Astrocyte of the cerebellum (primary cell): ENCODE data around the gene LGALS9.
A peak's percentile ranks its signal among the peaks of the same experiment; 100 is the strongest.
"Not testable (repeated sequence)": the region's sequence is repeated elsewhere in the genome, so short reads cannot be mapped to it uniquely, and the experiment has no call there.

ENCODE experiments used
- DNase-seq: peaks from one replicate; pipeline ENCODE4 v3.0.0-alpha.2; 2011; ENCODE audit warnings: low read depth
- H3K4me3 ChIP-seq: 2 replicates; pipeline ENCODE4 v1.5.1; 2011; ENCODE audit warnings: mild to moderate bottlenecking, low read depth, low read length, moderate library complexity
- CTCF ChIP-seq: IDR thresholded peaks from 2 replicates; pipeline ENCODE4 v1.5.1; 2012; ENCODE audit warnings: low read length, low read depth, moderate library complexity, mild to moderate bottlenecking; ENCODE audit errors: missing control alignments
- in situ Hi-C: cut with HindIII; loops from 2 replicates; pipeline ENCODE4 v1.10.0; 2017; ENCODE audit warnings: low sequenced_read_pairs

The LGALS9 gene

GRCh38 chr17:27651411-27652345, 20.7 kb downstream of the LGALS9 start:
- in situ Hi-C loops: no loop called here
- no peak overlapping the region for H3K4me3 ChIP-seq
- DNase-seq: peak; percentile 8
- TF ChIP-seq CTCF: peak; percentile 77

GRCh38 chr17:27653449-27653971, 22.5 kb downstream of the LGALS9 start:
- H3K4me3 ChIP-seq, in situ Hi-C loops, DNase-seq: not testable (repeated sequence)

- H3K4me3 ChIP-seq: no peak overlapping the region
- TF ChIP-seq CTCF: no peak
- no peak for DNase-seq
- in situ Hi-C loops: no loop called here
These were observed 23.1 kb downstream of the LGALS9 start for GRCh38 chr17:27654136-27654535.

- in situ Hi-C loops: no loop called here
- peak; percentile 88 for TF ChIP-seq CTCF
- no peak overlapping the region for H3K4me3 ChIP-seq
- peak; percentile 27 for DNase-seq
These were observed 23.9 kb downstream of the LGALS9 start for GRCh38 chr17:27654654-27655524.

- H3K4me3 ChIP-seq, in situ Hi-C loops, DNase-seq: not testable (repeated sequence)
These were observed 24.6 kb downstream of the LGALS9 start for GRCh38 chr17:27655525-27656111.

- in situ Hi-C loops, DNase-seq: not testable (repeated sequence)
These were observed 25.6 kb downstream of the LGALS9 start for GRCh38 chr17:27656620-27657019.

GRCh38 chr17:27657620-27658019, 26.6 kb downstream of the LGALS9 start:
- DNase-seq: no peak
- in situ Hi-C loops: no loop called here
- TF ChIP-seq CTCF: no peak
- no peak overlapping the region for H3K4me3 ChIP-seq

More at GRCh38 chr17:27656620-27657019, 25.6 kb downstream of the LGALS9 start:
- H3K4me3 ChIP-seq: not testable (repeated sequence)
